GM12878 (cell line): ENCODE measurements around the gene NGB. TPM values are rescaled to one million over a fixed set of nuclear protein-coding genes. Genes with fewer than 3 reads are reported as not detected.

Experiments used
- ATAC-seq: fragments of 200-7000 bp; cut with Tn5 transposase; 3 replicates; pipeline ENCODE4 v1.9.1; 2020; ENCODE audit warnings: mild to moderate bottlenecking, moderate library complexity
- BruUV-seq: library from RNA; stranded (reverse); fragments of 400-500 nt; replicated peaks from 2 replicates; lab custom pipeline; 2021; lab: Mats Ljungman, UMichigan
- CTCF ChIA-PET: fragments of 300-600 bp; sonication (Branson Sonifier 250); formaldehyde crosslinking; extraction: SDS; loops from one replicate; lab custom pipeline; 2021; ENCODE audit warnings: inconsistent platforms; lab: Yijun Ruan, JAX
- POLR2A ChIA-PET: fragments of 350-600 bp; formaldehyde crosslinking; extraction: SDS; loops from one replicate; lab custom pipeline; 2021; ENCODE audit warnings: inconsistent platforms; lab: Charles Lee
- RAD21 ChIA-PET: fragments of 300-600 bp; sonication (Branson Sonifier 250); formaldehyde crosslinking; loops from one replicate; lab custom pipeline; 2023; ENCODE audit warnings: antibody characterized with exemption; ENCODE audit not compliant: unreplicated experiment; lab: Charles Lee
- SMC1A ChIA-PET: fragments of 300-600 bp; sonication (Branson Sonifier 250); formaldehyde crosslinking; loops from one replicate; lab custom pipeline; 2023; ENCODE audit not compliant: unreplicated experiment, uncharacterized antibody; lab: Charles Lee
- DNase-seq: peaks from one replicate; pipeline ENCODE4 v3.0.0-alpha.2; 2011; ENCODE audit warnings: low read depth, low spot score
- FAIRE-seq: peaks from 3 replicates; lab custom pipeline; 2011; peaks lifted over from hg19 to GRCh38; lab: Jason Lieb, UNC
- H2AFZ ChIP-seq: 2 replicates; pipeline ENCODE4 v1.6.0; 2011; ENCODE audit warnings: low read depth, low read length, control low read depth; ENCODE audit not compliant: control insufficient read depth
- H3K27ac ChIP-seq: 2 replicates; pipeline ENCODE4 v1.5.1; 2011; ENCODE audit warnings: control low read depth; ENCODE audit not compliant: control insufficient read depth, insufficient read depth
- H3K27me3 ChIP-seq, 2 experiments: replicated peaks in 1 of 2; 2 replicates each; pipeline versions ENCODE4 v1.6.0 to v1.6.1; 2011; ENCODE audit warnings: low read length in 1 of 2; ENCODE audit not compliant: control insufficient read depth in 2 of 2, insufficient read depth in 2 of 2
- H3K36me3 ChIP-seq, 2 experiments: 2 replicates each; pipeline ENCODE4 v1.5.1; 2011; ENCODE audit warnings: low read length in 1 of 2; ENCODE audit not compliant: control insufficient read depth in 2 of 2, insufficient read depth in 2 of 2
- H3K4me1 ChIP-seq: 2 replicates; pipeline ENCODE4 v1.6.1; 2011; ENCODE audit warnings: mild to moderate bottlenecking, low read length, moderate library complexity, mixed read lengths; ENCODE audit not compliant: control insufficient read depth, insufficient read depth
- H3K4me2 ChIP-seq: 2 replicates; pipeline ENCODE4 v1.6.0; 2011; ENCODE audit warnings: control low read depth; ENCODE audit not compliant: control insufficient read depth, insufficient read depth
- H3K4me3 ChIP-seq: fragments of 200-600 bp; sonication (generic); 2 replicates; pipeline ENCODE4 v1.5.1; 2016
- H3K79me2 ChIP-seq: 2 replicates; pipeline ENCODE4 v1.6.0; 2011; ENCODE audit warnings: low read length; ENCODE audit not compliant: control insufficient read depth, insufficient read depth
- H3K9ac ChIP-seq: 2 replicates; pipeline ENCODE4 v1.8.0; 2011; ENCODE audit warnings: low read length, control low read depth, mixed read lengths; ENCODE audit not compliant: control insufficient read depth, insufficient read depth
- H3K9me3 ChIP-seq: replicated peaks from 3 replicates; pipeline ENCODE4 v1.5.1; 2011; ENCODE audit warnings: mild to moderate bottlenecking, low read length; ENCODE audit not compliant: control insufficient read depth, insufficient read depth
- H4K20me1 ChIP-seq: 2 replicates; pipeline ENCODE4 v1.6.0; 2011; ENCODE audit not compliant: control insufficient read depth, insufficient read depth
- HDAC2 ChIP-seq: fragments of 200-600 bp; sonication (generic); IDR thresholded peaks from 2 replicates; pipeline ENCODE4 v1.6.1; 2017
- NRF1 ChIP-seq: conservative IDR thresholded peaks from 2 replicates; pipeline ENCODE4 v1.6.1; 2011; ENCODE audit warnings: mild to moderate bottlenecking, low read depth, low read length, improper control_type of control experiment
- POLR2AphosphoS2 ChIP-seq: IDR thresholded peaks from 2 replicates; pipeline ENCODE4 v1.6.1; 2011; ENCODE audit warnings: low read depth, mild to moderate bottlenecking, low read length, improper control_type of control experiment, moderate library complexity
- ZNF207 ChIP-seq: fragments of 450-650 bp; IDR thresholded peaks from 2 replicates; pipeline ENCODE4 v1.6.1; 2014; ENCODE audit warnings: antibody characterized with exemption, mild to moderate bottlenecking, borderline replicate concordance
- WGBS: methylation state at CpG from one replicate; pipeline ENCODE4 v1.1.6; 2016; ENCODE audit warnings: low lambda C conversion rate; ENCODE audit not compliant: insufficient replicate concordance, insufficient coverage; ENCODE audit errors: missing lambda C conversion rate; 5-methylcytosine and 5-hydroxymethylcytosine counted together
- in situ Hi-C: fragments of 300-500 bp; cut with MboI; formaldehyde crosslinking; loops from 9 replicates; pipeline ENCODE4 v1.14.3; 2018; ENCODE audit warnings: mixed read lengths
- intact Hi-C: fragments of 100-400 bp; cut with micrococcal nuclease; formaldehyde crosslinking; loops from one replicate; pipeline ENCODE4 v1.14.2; 2022; ENCODE audit not compliant: unreplicated experiment
- polyA plus RNA-seq, 11 experiments: library from polyadenylated mRNA; depleted of rRNA in 4 of 11; unstranded in 6 of 11; stranded (reverse) in 5 of 11; fragments of >200 nt; fragmentation: Nextera tagmentation in 4 of 11; fragmentation: Illumina TruSeq in 1 of 11; extraction: Ambion mirVana in 4 of 11; extraction: Trizol in 1 of 11; gene quantifications; 1 replicate in 1 of 11; 2 replicates in 10 of 11; pipeline versions ENCODE4 v1.2.1 to v1.2.3, GENCODE V29; 2011 to 2016; ENCODE audit warnings: inconsistent platforms in 2 of 11, missing spikeins in 2 of 11, low read depth in 1 of 11
- total RNA-seq, 4 experiments: library from RNA; depleted of rRNA in 3 of 4; stranded (reverse); fragments of >200 nt in 3 of 4; fragmentation: Illumina TruSeq in 1 of 4; extraction: Trizol in 1 of 4; gene quantifications; 2 replicates each; pipeline versions ENCODE4 v1.2.1 to v1.2.3, GENCODE V29; 2013 to 2021
- TF ChIP-seq, protein P1 (sequence below): fragments of 150-350 bp; IDR thresholded peaks from 2 replicates; pipeline ENCODE4 v1.6.1; 2014; ENCODE audit warnings: mild to moderate bottlenecking, low read depth, low read length
- TF ChIP-seq, protein P2 (sequence below): fragments of 450-650 bp; IDR thresholded peaks from 2 replicates; pipeline ENCODE4 v1.6.1; 2018; ENCODE audit warnings: mild to moderate bottlenecking, low read depth, moderate library complexity; ENCODE audit not compliant: partially characterized antibody

NGB gene
- total and polyA plus RNA-seq, 10 of the 15 experiments (the other 5 are each of a cell fraction or from before 2014, with no cell fraction given), result 0.19 TPM; not detected in 9

DNA sequence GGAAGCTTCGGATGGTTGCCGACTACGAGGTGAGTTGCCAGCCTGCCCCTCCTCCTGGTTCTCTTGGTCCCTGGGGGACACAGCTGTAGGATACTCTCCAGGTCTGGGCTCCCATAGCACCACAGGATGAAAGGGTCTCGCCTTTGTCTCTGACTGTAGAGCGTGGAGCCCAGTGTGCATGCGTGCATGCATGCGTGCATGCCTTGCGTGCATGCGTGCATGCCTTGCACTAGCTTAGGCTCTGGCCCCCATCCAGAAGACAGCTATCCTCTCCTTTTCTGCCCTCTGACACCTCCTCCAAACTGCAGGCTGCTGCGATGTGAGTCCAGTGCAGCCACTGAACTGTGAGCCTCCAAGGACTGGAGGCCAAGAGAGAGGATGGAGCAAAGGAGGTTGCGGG is 19.1 kb downstream of the NGB start (continued):
- TF ChIP-seq, protein P1, sequence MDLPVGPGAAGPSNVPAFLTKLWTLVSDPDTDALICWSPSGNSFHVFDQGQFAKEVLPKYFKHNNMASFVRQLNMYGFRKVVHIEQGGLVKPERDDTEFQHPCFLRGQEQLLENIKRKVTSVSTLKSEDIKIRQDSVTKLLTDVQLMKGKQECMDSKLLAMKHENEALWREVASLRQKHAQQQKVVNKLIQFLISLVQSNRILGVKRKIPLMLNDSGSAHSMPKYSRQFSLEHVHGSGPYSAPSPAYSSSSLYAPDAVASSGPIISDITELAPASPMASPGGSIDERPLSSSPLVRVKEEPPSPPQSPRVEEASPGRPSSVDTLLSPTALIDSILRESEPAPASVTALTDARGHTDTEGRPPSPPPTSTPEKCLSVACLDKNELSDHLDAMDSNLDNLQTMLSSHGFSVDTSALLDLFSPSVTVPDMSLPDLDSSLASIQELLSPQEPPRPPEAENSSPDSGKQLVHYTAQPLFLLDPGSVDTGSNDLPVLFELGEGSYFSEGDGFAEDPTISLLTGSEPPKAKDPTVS, result no peak
- TF ChIP-seq HDAC2, result no peak

DNA sequence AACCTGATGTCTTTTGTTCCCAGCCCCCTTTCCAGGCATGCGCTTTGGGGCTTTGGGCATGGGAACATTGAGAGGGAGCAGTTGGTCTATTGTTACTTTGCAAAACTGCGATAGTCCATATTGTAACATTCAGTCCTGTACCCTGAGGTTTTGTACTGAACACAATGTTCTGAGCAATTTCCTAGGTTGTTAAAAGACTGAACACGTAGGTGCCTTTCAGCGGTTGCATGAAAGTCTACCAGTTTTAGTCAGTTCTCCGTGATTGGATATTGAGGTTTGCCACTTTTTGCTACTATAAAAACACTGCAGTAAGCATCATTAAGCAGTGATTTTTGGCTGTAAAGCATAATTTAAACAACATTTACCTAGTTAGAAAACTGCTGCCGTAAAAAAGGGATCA is 20.1 kb downstream of the NGB start:
- H4K20me1 ChIP-seq, result no peaks in the 10 kb centered on the region
- DNase-seq (no peak), ATAC-seq (no peak), FAIRE-seq (no peak)
- TF ChIP-seq HDAC2 (no peak), NRF1 (no peak)
- TF ChIP-seq, all 136 proteins: peak for 0
- no peak overlapping the region for H2AFZ ChIP-seq
- ChIA-PET SMC1A (no interaction called here), POLR2A (no interaction called here), RAD21 (no interaction called here), CTCF (no interaction called here)
- no peak overlapping the region for H3K4me3 ChIP-seq
- intact Hi-C loops, result no loop called here
- 75% methylated on average over 6 of the region's 6 CpGs for WGBS
- H3K4me1 ChIP-seq, result no peaks in the 10 kb centered on the region
- no peak overlapping the region for H3K4me2 ChIP-seq
- H3K9ac ChIP-seq, result no peak overlapping the region
- H3K9me3 ChIP-seq, result no peaks in the 10 kb centered on the region
- BruUV-seq, result no TSS peak
- no peaks in the 10 kb centered on the region for H3K36me3 ChIP-seq
- in situ Hi-C loops, result no loop called here
- no peaks in the 10 kb centered on the region for H3K79me2 ChIP-seq
- no peaks in the 10 kb centered on the region for H3K27me3 ChIP-seq
- H3K27ac ChIP-seq, result no peak overlapping the region

DNA sequence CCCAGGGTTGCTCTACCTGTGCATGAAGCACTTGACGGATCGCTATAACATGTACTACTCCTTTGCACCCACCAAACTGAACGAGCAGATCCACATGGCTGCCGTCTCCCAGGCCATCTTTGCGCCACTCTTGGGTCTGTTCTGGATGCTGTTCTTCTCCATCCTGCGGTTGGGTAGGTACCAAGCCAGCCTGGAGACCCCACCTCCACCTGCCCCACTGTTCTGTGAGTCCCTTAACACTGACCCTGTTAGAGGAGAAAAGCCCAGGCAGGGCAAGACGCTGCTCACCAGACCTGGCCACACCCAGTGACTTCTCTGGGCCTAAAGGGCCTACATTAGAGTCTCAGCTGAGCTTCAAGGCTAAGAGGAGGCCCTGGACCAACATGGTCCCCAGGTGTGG is 21.7 kb downstream of the NGB start:
- POLR2A ChIA-PET, result no interaction called here

More for the DNA sequence above, 21.7 kb downstream of the NGB start:
- FAIRE-seq (no peak), ATAC-seq (no peak), DNase-seq (no peak)
- intact Hi-C loops (no loop called here), in situ Hi-C loops (no loop called here)
- WGBS, result 44% methylated on average over 7 of the region's 7 CpGs
- BruUV-seq, result no TSS peak
- no peak overlapping the region for H3K4me2 ChIP-seq
- ChIA-PET RAD21 (no interaction called here), CTCF (interaction anchor here (1.1 kb wide), 1 partner anchor 36 kb away, joined by 4 read pairs; no protein-coding TSS in a partner anchor), SMC1A (no interaction called here)
- no peaks in the 10 kb centered on the region for H3K79me2 ChIP-seq
- H3K36me3 ChIP-seq, result no peaks in the 10 kb centered on the region
- no peak overlapping the region for H2AFZ ChIP-seq
- no peaks in the 10 kb centered on the region for H3K4me1 ChIP-seq
- no peaks in the 10 kb centered on the region for H4K20me1 ChIP-seq
- no peak overlapping the region for H3K4me3 ChIP-seq
- H3K27ac ChIP-seq, result no peak overlapping the region
- H3K9ac ChIP-seq, result no peak overlapping the region
- H3K9me3 ChIP-seq, result no peaks in the 10 kb centered on the region
- TF ChIP-seq ZNF207 (no peak), POLR2AphosphoS2 (no peak)
- TF ChIP-seq, protein P2, sequence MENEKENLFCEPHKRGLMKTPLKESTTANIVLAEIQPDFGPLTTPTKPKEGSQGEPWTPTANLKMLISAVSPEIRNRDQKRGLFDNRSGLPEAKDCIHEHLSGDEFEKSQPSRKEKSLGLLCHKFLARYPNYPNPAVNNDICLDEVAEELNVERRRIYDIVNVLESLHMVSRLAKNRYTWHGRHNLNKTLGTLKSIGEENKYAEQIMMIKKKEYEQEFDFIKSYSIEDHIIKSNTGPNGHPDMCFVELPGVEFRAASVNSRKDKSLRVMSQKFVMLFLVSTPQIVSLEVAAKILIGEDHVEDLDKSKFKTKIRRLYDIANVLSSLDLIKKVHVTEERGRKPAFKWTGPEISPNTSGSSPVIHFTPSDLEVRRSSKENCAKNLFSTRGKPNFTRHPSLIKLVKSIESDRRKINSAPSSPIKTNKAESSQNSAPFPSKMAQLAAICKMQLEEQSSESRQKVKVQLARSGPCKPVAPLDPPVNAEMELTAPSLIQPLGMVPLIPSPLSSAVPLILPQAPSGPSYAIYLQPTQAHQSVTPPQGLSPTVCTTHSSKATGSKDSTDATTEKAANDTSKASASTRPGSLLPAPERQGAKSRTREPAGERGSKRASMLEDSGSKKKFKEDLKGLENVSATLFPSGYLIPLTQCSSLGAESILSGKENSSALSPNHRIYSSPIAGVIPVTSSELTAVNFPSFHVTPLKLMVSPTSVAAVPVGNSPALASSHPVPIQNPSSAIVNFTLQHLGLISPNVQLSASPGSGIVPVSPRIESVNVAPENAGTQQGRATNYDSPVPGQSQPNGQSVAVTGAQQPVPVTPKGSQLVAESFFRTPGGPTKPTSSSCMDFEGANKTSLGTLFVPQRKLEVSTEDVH, result no peak
- H3K27me3 ChIP-seq, result no peaks in the 10 kb centered on the region
